Measurements from ENCODE around the gene CDH4.

DNA sequence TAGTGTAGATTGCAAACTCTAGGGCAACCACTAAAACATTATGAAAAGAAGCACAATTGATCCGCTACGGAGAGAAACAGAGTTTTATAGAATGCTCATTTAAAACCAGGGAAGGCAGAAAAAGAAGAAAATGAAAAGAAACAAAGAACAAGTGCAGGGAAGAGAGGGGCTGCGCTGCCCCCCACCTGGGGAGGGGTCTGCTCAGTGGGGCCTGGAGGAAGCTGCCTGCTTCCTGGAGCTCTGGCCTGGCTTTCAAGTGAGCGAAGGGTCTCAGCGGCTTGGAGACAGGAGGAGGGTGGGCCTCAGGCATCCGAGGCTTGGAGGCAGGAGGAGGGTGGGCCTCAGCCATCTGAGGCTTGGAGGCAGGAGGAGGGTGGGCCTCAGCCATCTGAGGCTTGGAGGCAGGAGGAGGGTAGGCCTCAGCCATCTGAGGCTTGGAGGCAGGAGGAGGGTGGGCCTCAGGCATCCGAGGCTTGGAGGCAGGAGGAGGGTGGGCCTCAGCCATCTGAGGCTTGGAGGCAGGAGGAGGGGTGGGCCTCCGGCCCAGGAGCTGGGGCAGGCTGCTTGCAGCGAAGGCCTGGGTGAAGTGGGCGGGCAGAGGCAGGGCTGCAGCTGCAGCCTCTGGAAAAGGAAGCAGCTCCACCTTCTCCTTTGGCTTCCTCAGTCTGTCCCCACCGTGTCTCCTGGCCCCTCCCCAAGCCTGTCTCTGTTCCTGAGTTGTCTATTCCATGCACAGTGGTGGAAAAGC is 407.4 kb downstream of the CDH4 start:
- TF ChIP-seq, protein P1, sequence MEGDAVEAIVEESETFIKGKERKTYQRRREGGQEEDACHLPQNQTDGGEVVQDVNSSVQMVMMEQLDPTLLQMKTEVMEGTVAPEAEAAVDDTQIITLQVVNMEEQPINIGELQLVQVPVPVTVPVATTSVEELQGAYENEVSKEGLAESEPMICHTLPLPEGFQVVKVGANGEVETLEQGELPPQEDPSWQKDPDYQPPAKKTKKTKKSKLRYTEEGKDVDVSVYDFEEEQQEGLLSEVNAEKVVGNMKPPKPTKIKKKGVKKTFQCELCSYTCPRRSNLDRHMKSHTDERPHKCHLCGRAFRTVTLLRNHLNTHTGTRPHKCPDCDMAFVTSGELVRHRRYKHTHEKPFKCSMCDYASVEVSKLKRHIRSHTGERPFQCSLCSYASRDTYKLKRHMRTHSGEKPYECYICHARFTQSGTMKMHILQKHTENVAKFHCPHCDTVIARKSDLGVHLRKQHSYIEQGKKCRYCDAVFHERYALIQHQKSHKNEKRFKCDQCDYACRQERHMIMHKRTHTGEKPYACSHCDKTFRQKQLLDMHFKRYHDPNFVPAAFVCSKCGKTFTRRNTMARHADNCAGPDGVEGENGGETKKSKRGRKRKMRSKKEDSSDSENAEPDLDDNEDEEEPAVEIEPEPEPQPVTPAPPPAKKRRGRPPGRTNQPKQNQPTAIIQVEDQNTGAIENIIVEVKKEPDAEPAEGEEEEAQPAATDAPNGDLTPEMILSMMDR (IDR thresholded peaks at IDR 0.05 in 8 of 11, conservative IDR thresholded peaks at IDR 0.05 in 3 of 11), result no peak
- TF ChIP-seq POLR2A (IDR thresholded peaks at IDR 0.05) (no peak), POLR2AphosphoS5 (IDR thresholded peaks at IDR 0.05) (no peak)
